Measurements from ENCODE around the gene LPP.

Gene LPP

DNA sequence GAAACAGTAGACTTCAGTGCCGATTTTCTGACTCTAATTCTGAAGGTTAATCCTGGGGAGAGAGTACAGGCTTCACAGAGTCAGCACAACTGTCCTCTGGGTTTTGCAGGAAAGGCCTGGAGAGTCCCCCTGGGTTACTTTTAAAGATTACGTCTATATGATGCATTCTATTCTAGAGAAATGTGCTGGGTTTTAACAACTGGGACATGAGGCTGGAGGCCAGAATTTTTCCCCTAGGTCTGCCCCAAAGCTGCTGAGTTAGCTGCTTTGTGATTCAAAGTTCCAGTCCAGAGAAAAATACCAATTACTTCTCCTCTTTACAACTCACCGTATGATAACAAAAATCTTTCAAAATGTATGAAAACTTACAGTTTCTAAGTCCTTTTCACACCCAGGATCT, 777.1 kb downstream of the LPP start:
- DNase-seq = no peak

DNA sequence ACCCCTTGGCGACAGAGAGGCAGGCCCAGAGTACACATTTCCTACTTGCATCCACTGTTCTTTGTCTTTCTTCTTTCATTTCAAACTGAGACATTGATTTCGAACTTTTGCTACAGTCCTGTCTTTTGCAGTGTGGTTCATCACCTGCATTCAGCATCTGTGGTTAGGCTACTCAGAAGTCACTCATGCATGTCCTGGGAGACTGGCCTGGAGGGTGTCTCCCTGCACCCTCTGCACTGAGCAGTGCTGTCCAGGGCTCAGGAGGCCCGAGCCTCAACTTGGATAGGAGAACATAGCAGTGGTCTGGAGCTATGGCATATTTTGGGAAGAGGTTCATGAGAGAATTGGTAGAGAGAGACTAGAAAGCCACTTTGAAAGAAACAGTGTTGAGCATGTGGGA, 777.6 kb downstream of the LPP start:
- no peak for DNase-seq

GRCh38 chr3:188934989-188935388, 781.0 kb downstream of the LPP start:
- no peak for DNase-seq

GRCh38 chr3:188936597-188937107, 782.7 kb downstream of the LPP start:
- no peak for DNase-seq

GRCh38 chr3:188937389-188937788, 783.4 kb downstream of the LPP start:
- no peak for DNase-seq

DNA sequence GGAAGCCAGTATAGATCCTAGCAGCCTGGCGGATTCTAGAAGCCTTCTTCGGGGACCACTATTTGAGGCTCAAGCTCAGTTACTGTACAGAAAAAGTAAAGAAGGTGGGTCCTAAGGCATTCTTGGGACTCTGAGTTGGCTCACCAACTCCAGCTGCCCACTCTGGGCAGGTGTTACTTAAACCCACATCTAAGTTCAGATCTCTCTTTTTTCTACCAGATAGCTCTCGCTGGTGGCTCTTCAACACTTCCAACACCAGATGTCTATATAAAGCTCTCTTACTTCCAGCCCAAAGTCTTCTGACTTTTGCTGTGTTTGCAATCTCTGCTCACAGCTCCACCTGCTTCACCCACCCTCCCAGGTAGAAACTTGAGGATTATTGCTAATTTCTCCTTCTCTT, 785.0 kb downstream of the LPP start:
- no peak for DNase-seq

GRCh38 chr3:188939814-188940572, 786.0 kb downstream of the LPP start:
- DNase-seq = no peak
